ENCODE measurements around the gene PLXNA2.
A peak's percentile ranks its signal among the peaks of the same experiment; 100 is the strongest.

DNA sequence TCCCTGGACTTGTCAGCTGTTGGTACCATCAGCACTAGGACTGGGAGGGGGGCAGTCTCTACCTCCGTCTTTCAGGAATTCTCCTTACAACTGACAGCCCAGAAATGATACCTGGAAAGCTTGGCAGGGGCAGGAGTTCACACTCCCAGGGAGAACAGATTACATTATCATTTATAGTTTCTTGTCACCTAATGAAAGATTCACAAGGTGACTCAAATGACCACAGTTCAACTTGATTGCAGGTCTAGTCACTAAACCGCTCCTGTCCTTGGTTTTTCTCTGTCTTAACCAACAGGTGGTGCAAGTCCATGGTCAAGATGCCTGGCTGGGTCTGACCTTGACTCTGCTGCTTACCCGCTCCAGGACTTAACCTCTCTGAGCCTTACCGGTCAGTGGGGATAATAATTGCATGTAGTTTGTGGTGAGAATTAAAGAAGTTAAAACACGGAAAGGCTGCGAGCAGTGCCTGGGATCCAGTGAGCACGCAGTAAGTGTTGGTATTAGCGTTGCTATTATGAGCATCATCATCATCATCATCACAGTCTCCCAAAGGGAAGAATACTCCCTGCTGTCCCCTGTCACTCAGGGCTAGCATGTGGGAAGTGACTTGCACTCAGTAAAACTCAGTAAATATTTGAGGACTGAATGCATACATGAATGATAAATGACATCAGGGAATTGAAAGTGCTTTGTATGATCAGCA, 207.9 kb downstream of the PLXNA2 start:
- no peak for TF ChIP-seq POLR2A (IDR thresholded peaks at IDR 0.05)
- TF ChIP-seq, protein P1, sequence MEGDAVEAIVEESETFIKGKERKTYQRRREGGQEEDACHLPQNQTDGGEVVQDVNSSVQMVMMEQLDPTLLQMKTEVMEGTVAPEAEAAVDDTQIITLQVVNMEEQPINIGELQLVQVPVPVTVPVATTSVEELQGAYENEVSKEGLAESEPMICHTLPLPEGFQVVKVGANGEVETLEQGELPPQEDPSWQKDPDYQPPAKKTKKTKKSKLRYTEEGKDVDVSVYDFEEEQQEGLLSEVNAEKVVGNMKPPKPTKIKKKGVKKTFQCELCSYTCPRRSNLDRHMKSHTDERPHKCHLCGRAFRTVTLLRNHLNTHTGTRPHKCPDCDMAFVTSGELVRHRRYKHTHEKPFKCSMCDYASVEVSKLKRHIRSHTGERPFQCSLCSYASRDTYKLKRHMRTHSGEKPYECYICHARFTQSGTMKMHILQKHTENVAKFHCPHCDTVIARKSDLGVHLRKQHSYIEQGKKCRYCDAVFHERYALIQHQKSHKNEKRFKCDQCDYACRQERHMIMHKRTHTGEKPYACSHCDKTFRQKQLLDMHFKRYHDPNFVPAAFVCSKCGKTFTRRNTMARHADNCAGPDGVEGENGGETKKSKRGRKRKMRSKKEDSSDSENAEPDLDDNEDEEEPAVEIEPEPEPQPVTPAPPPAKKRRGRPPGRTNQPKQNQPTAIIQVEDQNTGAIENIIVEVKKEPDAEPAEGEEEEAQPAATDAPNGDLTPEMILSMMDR (IDR thresholded peaks at IDR 0.05): peak in 3 of 6 experiments; percentile 28 to 33 (median 29)
